ENCODE measurements around the gene DOCK3. TPM values are rescaled to one million over a fixed set of nuclear protein-coding genes. Genes with fewer than 3 reads are reported as not detected.

Gene DOCK3
- total and polyA plus RNA-seq, 2 of the 4 experiments (the other 2 are of a cell fraction) = under 0.01 to 0.12 TPM

DNA sequence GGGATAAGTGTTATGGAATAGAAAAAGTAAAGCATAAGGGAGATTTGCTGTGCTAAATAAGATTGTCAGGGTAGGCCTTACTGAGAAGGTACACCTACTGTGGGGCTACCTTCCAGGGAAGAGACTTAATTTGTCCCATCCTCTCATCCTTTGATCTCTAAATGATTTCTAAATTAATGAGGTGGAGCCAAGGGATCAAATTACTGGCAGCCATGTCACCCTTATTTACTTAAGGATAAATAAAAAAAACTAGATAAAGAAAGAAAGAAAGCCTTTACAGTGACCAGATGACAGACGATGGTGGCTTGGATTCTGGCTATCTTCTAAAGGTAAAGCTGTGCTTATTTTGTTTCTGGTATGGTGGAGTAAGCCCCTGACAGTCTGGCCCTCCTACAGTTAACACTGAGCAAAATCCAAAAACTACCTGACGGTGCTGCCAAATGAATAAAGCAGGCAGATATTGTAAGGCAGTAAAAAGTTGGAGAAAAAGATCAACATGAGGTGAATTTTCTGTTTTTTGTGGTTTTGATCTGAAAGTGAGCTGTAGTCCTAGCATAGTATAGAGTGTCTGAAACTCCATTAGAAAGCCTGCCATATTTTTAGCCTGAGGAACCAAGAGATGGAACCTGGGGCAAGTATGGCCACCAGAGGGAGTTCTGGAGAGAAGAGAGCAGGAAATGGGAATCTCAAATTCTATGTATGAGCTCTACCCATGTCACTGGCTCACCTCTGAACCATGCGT, 425.2 kb downstream of the DOCK3 start (continued):
- no peak for TF ChIP-seq RFX5 (IDR thresholded peaks at IDR 0.05; ENCODE audit: low read depth, low read length)

GRCh38 chr3:51100536-51100851, 425.8 kb downstream of the DOCK3 start:
- no peak overlapping the region for H4K8ac ChIP-seq (ENCODE audit: low read depth in 2 of 2, low read length in 2 of 2)
- H2BK5ac ChIP-seq (ENCODE audit: low read depth, low read length, poor library complexity, severe bottlenecking) = no peak overlapping the region
- no peak overlapping the region for H2AK5ac ChIP-seq (ENCODE audit: low read depth, low read length)
- in situ Hi-C loops (cut with MboI; ENCODE audit: low sequenced_read_pairs) (no loop called here), intact Hi-C loops (cut with micrococcal nuclease) (loop anchor here (1.0 kb wide), 2 partner anchors 272 to 484 kb away; no protein-coding TSS in a partner anchor), dilution Hi-C loops (cut with HindIII; ENCODE audit: low sequenced_read_pairs, unreplicated experiment) (loop anchor here (25.0 kb wide), 1 partner anchor 262 kb away; no protein-coding TSS in a partner anchor)
- H2AFZ ChIP-seq (replicated peaks; ENCODE audit: low read length, poor library complexity) = no peak overlapping the region
- no peak overlapping the region for H4K5ac ChIP-seq (ENCODE audit: low read depth, low read length)
- no peak overlapping the region for H2BK20ac ChIP-seq (ENCODE audit: low read depth, low read length)
- no peak overlapping the region for H3K23ac ChIP-seq (ENCODE audit: low read depth, low read length)
- H3K14ac ChIP-seq (replicated peaks; ENCODE audit: low read depth, low read length) = no peak overlapping the region
- H3K4me1 ChIP-seq (ENCODE audit: control insufficient read depth, insufficient read depth, low read length) = no peaks in the 10 kb centered on the region
- ATAC-seq (ENCODE audit: low read depth) = no peak
- no peaks in the 10 kb centered on the region for H3K9me1 ChIP-seq (ENCODE audit: insufficient read depth, low read length)
- no peak for DNase-seq
- no peaks in the 10 kb centered on the region for H3K9me3 ChIP-seq (ENCODE audit: control insufficient read depth, insufficient read depth, low read length)
- POLR2A ChIA-PET (ENCODE audit: unreplicated experiment) = no interaction called here
- H3K27ac ChIP-seq (ENCODE audit: insufficient read depth, low read length) = no peak overlapping the region
- CTCF ChIA-PET = interaction anchor here (0.6 to 1.4 kb wide), 12 partner anchors 9 to 824 kb away, joined by 3 to 15 read pairs (median 3); no protein-coding TSS in a partner anchor
- no peak overlapping the region for H2BK120ac ChIP-seq (ENCODE audit: low read depth, low read length)
- no peak overlapping the region for H3K4me2 ChIP-seq (ENCODE audit: low read depth, low read length)
- H2AK9ac ChIP-seq (replicated peaks; ENCODE audit: low read depth, low read length, poor library complexity) = no peak overlapping the region
- no CpG with 5 or more reads among the region's 1 CpG for WGBS, 2 experiments (ENCODE audit: extremely low coverage in 2 of 2, insufficient read length in 1 of 2)
- H4K20me1 ChIP-seq (ENCODE audit: insufficient read depth, low read length) = no peaks in the 10 kb centered on the region
- H3K4ac ChIP-seq (ENCODE audit: low read depth, low read length) = no peak overlapping the region
- H2BK15ac ChIP-seq (ENCODE audit: low read depth, low read length) = no peak overlapping the region
- TF ChIP-seq CTCF (conservative IDR thresholded peaks at IDR 0.05; ENCODE audit: low read depth, low read length) (no peak), BHLHE40 (IDR thresholded peaks at IDR 0.05; ENCODE audit: low read depth, low read length) (no peak), CHD1 (IDR thresholded peaks at IDR 0.05; ENCODE audit: low read depth, low read length) (no peak), SMC3 (IDR thresholded peaks at IDR 0.05; ENCODE audit: low read depth, low read length) (no peak), NFE2L2 (IDR thresholded peaks at IDR 0.05; ENCODE audit: low read depth, low read length) (no peak), MAFK (IDR thresholded peaks at IDR 0.05; ENCODE audit: low read depth, low read length) (no peak), FOS (IDR thresholded peaks at IDR 0.05; ENCODE audit: low read depth, low read length) (no peak), MXI1 (IDR thresholded peaks at IDR 0.05; ENCODE audit: borderline replicate concordance, low read depth, low read length) (no peak), RCOR1 (IDR thresholded peaks at IDR 0.05; ENCODE audit: insufficient replicate concordance, low read length) (no peak), RFX5 (IDR thresholded peaks at IDR 0.05; ENCODE audit: low read depth, low read length) (no peak)
- H4K91ac ChIP-seq (ENCODE audit: insufficient read depth, low read depth, low read length) = no peak overlapping the region
- no peaks in the 10 kb centered on the region for H3K27me3 ChIP-seq (ENCODE audit: control insufficient read depth, insufficient read depth, low read length)
- no peak overlapping the region for H3K56ac ChIP-seq (ENCODE audit: extremely low read depth, insufficient read depth, low read length)
- no peaks in the 10 kb centered on the region for H3K36me3 ChIP-seq (ENCODE audit: control insufficient read depth, insufficient read depth, low read length)
- H3K18ac ChIP-seq (ENCODE audit: low read depth, low read length) = no peak overlapping the region
- no TSS peak for BruUV-seq (replicated peaks)
- no peak overlapping the region for H3K4me3 ChIP-seq (ENCODE audit: insufficient read depth, low read depth, low read length)
- no peak overlapping the region for H3K9ac ChIP-seq (ENCODE audit: low read depth, low read length)
- no peaks in the 10 kb centered on the region for H3K79me1 ChIP-seq (ENCODE audit: low read depth in 1 of 2, low read length in 2 of 2)

All from IMR-90 (cell line).